ENCODE results near the gene NUDT7.

The NUDT7 gene

DNA sequence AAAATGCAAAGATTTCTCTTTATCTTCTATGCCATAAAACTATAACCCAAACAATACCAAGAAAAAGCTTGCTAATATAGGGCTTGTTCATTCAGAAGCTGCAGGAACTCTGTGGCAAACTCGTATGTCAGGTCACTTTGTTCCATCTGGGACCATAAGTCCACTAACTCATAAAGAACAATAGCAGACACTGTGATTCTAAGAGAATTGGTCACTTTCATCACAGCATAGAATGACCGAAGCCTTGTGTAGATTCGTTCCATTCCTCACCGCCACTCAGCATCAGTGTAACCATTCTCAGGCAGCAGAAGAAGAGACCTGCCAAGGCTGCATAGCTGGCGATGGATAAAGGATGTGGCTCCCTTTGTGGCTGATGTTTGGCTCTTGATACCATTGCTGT lies 35.7 kb downstream of the NUDT7 start:
- TF ChIP-seq, protein P1, sequence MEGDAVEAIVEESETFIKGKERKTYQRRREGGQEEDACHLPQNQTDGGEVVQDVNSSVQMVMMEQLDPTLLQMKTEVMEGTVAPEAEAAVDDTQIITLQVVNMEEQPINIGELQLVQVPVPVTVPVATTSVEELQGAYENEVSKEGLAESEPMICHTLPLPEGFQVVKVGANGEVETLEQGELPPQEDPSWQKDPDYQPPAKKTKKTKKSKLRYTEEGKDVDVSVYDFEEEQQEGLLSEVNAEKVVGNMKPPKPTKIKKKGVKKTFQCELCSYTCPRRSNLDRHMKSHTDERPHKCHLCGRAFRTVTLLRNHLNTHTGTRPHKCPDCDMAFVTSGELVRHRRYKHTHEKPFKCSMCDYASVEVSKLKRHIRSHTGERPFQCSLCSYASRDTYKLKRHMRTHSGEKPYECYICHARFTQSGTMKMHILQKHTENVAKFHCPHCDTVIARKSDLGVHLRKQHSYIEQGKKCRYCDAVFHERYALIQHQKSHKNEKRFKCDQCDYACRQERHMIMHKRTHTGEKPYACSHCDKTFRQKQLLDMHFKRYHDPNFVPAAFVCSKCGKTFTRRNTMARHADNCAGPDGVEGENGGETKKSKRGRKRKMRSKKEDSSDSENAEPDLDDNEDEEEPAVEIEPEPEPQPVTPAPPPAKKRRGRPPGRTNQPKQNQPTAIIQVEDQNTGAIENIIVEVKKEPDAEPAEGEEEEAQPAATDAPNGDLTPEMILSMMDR (IDR thresholded peaks at IDR 0.05; ENCODE audit: insufficient read depth, low read depth, low read length, missing control alignments): no peak
- no peak overlapping the region for H3K4me3 ChIP-seq (ENCODE audit: low read length)
- no peak for DNase-seq (ENCODE audit: low read depth)

DNA sequence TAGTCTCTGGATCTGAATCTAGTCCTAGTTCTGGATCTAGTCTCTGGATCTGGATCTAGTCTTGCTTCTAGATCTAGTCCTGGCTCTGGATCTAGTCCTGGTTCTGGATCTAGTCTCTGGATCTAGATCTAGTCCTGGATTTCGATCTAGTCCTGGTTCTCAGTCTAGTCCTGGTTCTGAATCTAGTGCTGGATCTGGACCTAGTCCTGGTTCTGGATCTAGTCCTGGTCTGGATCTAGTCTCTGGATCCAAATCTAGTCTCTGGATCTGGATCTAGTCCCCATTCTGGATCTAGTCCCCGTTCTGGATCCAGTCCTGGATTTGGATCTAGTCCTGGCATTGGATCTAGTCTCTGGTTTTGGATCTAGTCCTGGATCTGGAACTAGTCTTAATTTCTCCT lies 36.2 kb downstream of the NUDT7 start:
- DNase-seq (ENCODE audit: low read depth): no peak
- TF ChIP-seq, protein P1 (IDR thresholded peaks at IDR 0.05; ENCODE audit: insufficient read depth, low read depth, low read length, missing control alignments): no peak

DNA sequence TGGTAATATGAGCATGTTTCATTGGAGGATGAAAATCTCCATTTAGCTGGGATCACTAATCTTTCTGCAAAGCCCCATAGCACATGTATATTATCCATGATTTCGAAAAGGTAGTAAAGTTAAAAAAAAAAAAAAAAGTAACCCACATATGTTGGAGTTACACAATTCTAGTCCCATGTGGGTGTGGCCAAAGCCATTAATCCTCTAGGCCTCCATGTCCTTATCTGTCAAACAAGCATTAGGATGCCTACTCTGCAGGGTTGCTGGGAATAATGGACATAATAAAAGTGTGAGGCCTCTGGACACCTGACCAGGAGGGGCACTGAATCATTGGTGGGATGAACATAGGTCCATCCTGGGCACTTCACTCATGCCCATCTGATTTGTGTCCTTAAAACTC lies 36.9 kb downstream of the NUDT7 start:
- no peak for DNase-seq (ENCODE audit: low read depth)
- H3K4me3 ChIP-seq (ENCODE audit: low read length): no peak overlapping the region
- TF ChIP-seq, protein P1 (IDR thresholded peaks at IDR 0.05; ENCODE audit: insufficient read depth, low read depth, low read length, missing control alignments): no peak

More for the DNA sequence above, 36.2 kb downstream of the NUDT7 start:
- no peak overlapping the region for H3K4me3 ChIP-seq (ENCODE audit: low read length)

DNA sequence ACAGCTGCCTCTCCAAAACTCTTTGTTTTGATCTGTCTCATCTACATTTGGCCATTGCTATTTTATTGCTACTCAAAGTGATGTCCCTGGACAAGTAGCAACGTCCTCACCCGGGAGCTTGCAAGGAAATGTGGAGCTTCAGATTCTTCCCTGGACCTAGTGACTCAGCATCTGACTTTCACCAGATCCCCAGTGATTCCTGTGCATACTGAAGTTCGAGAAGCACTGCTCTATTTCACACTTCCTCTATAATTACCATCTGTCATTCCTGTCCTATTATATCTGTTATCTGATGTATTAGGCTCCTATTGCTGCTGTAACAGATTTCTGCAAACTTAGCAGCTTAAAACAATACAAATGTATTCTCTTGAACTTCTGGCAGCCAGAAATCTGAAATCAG lies 37.5 kb downstream of the NUDT7 start:
- no peak overlapping the region for H3K4me3 ChIP-seq (ENCODE audit: low read length)
- TF ChIP-seq, protein P1 (IDR thresholded peaks at IDR 0.05; ENCODE audit: insufficient read depth, low read depth, low read length, missing control alignments): no peak
- no peak for DNase-seq (ENCODE audit: low read depth)

DNA sequence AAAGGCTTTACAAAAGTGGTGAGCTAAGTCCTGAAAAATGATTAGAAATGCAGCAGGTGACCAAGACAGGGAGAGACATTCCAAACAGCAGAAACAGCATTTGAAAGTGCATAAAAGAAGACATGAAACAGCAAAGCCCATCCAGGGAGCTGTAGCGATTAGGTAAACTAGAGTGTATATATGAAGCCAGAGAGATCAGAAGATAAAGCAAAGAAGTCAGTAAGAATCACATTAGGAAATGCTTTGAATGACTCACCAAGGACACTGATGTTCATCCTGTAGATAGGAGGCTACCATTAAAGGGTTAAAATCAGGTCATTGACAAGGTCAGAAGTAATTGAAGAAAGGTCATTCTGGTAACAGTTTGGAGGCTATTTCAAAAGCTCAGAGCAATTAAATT lies 38.5 kb downstream of the NUDT7 start:
- TF ChIP-seq, protein P1 (IDR thresholded peaks at IDR 0.05; ENCODE audit: insufficient read depth, low read depth, low read length, missing control alignments): no peak
- DNase-seq (ENCODE audit: low read depth): no peak
- H3K4me3 ChIP-seq (ENCODE audit: low read length): no peak overlapping the region

GRCh38 chr16:77761204-77761603 lies 38.9 kb downstream of the NUDT7 start:
- TF ChIP-seq, protein P1 (IDR thresholded peaks at IDR 0.05; ENCODE audit: insufficient read depth, low read depth, low read length, missing control alignments): no peak
- no peak overlapping the region for H3K4me3 ChIP-seq (ENCODE audit: low read length)
- no peak for DNase-seq (ENCODE audit: low read depth)

DNA sequence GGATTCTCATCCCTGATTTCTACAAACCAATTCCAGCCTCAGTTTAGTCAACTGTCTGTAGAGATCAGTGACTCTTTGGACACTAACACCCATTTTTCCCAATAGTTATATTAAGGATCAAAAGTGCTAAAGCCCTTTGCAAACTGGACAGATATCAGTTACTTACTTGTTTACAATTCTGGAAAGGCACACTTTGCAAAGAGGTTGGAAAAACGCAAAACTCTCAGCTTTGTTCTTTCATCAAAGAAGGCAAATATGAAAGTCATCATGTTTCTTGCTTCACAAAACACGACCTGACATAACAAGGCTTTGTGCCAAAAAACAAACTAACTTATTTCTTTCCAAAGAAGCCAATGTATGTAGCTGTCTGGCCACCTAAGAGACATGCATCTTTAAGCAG lies 39.9 kb downstream of the NUDT7 start:
- no peak overlapping the region for H3K4me3 ChIP-seq (ENCODE audit: low read length)
- TF ChIP-seq, protein P1 (IDR thresholded peaks at IDR 0.05; ENCODE audit: insufficient read depth, low read depth, low read length, missing control alignments): no peak
- DNase-seq (ENCODE audit: low read depth): no peak

Data from epithelial cell of esophagus (primary cell).